Frontal cortex (tissue), 4 donors: ENCODE measurements around the gene SMURF1. TPM values are rescaled to one million over a fixed set of nuclear protein-coding genes. Genes with fewer than 3 reads are reported as not detected.
"Not testable (repeated sequence)": the region's sequence is repeated elsewhere in the genome, so short reads cannot be mapped to it uniquely, and the experiment has no call there.

Experiments used
- DNase-seq, 2 donors: peaks; one replicate each; pipeline ENCODE4 v3.0.0; 2012; ENCODE audit warnings: low spot score in 2 of 2
- FAIRE-seq: peaks from 2 replicates; lab custom pipeline; 2012; peaks lifted over from hg19 to GRCh38; lab: Jason Lieb, UNC
- total RNA-seq: library from RNA; depleted of rRNA; stranded (reverse); fragments of >200 nt; gene quantifications from one replicate; pipeline ENCODE4 v1.2.3, GENCODE V29; 2014
- donor health status: control.
- donor health status: control.
- donor health status: control.

The SMURF1 gene
- 23.2 TPM for total RNA-seq

DNA sequence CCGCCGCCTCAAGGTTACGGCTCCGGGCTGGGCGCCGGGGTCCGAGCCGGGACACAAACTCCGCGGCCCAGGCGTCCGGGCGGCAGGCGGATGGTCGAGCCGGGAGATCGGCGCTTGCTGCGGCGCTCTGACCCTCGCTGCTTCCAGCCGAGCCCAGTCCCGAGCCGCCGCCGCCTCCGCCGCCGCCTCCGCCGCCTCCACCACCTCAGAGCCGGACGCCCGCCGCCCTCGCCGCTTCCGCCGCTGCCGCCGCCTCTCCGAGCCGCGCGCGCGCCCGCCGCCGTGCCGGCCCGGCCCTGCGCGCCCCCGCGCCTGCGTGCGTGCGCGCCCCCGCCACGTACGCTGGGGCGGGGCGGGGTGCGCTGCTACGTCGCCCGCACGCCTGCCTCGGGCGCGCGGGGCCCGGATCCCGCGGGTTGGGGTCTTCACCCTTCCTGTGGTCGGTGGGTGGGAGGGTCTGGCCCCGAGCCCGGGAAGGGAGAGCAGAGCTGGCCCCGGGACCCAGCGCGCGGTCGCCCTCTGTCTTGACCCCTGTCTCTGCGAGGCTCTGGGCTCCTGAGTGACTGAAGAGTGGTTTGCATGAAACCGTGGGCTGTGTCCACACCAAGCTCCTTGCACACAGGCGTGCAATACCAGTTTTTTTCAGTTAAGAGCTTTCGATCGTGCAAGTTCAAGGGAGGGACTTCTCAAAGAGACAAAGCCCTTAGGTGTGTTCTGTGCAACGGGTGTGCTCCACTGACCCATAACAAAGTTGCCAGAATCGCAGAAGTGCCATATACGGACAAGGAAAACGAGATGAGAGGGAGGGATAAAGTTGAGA lies at the start of gene SMURF1:
Gene SMURF1 (minus strand): TSS at position 256 of the 820 bp plus-strand sequence. CDS start 328 bp downstream, outside the sequence.
- DNase-seq, result peak; percentile 67 to 82
- no peak for FAIRE-seq

DNA sequence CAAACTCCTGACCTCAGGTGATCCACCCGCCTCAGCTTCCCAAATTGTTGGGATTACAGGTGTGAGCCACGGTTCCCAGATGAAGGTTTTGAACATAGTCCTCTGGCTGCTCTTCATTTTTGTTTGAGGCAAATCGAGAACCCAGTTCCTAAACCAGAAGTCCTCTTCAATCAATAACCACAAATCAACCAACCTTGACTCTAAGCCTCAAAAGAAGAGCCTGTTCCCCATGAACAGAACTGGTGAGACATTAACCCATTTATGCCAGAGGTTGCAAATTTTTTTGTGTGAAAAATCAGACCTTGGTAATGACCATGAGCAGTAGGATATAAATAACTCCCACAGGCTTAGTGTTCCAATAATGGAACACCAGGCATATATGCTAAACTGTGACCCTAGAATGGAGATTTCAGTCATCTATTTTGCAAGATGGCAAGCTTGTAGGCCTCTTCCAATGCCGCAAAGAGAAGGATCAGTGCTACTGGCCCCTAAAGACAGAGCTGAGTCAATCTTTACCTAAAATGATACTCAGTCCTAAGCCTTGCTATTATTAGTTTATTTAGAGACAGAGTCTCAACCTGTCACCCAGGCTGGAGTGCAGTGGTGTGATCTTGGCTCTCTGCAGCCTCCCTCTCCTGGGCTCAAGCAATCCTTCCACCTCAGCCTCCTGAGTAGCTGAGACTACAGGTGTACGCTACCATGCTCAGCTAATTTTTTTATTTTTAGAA lies 48.1 kb upstream of the SMURF1 start:
- no peak for FAIRE-seq
- no peak for DNase-seq

- FAIRE-seq, result no peak
- no peak for DNase-seq
These were observed 46.6 kb upstream of the SMURF1 start for GRCh38 chr7:99190359-99191009.

- FAIRE-seq, result no peak
- no peak for DNase-seq
These were observed 45.3 kb upstream of the SMURF1 start for GRCh38 chr7:99189222-99189621.

DNA sequence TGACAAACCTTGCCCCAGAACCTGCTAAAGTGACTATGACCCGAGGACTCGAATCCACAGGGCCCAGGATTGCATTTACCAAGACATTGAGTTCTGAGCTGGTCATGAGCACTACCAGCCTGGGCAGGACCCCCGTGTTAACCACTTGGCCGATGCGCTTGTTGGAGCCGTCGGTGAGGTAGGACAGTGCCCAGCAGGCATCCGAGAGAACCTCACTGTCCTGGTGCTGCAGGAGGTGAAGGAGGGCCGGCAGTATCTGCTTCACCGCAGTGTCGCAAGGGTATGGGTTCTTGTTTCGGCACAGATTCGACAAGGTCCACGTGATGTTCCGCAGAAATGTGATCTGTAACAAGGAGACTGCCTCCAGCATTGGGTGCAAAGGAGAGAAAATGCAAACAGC lies 44.3 kb upstream of the SMURF1 start:
- DNase-seq (no peak), FAIRE-seq (no peak)

DNA sequence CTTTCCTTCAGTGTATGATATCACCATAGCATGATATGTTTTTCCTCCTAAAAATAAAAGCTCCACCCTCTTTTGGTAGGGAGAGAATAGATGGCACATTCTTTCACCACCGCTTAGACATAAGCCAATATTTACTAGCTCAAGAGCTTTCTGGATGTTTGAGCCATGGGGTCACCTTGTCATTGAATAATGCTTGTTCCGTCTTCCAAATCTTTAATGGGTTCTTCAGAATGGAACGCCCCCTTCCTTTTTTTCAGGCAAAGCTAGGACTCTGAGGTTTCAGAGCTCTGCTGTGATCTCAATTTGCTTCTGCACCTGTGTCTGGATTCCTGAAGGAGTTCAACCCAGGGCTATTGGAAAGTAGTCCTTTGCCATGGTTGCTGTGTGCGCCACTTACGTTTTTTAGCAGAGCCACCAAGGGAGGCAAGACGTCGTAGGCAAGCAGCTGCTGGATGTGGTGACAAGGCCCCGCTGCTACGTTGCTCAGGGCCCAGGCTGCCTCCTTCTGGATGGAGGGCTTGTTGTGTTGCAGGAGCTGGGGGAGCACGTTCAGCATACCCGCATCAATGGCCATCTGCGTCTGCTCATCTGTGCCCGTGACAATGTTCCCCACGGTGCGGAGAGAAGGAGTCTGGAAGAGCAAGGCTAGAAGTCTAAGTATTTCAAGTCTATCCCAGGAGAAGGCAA lies 40.8 kb upstream of the SMURF1 start:
- DNase-seq (no peak), FAIRE-seq (no peak)

- FAIRE-seq (no peak), DNase-seq (no peak)
These were observed 36.3 kb upstream of the SMURF1 start for GRCh38 chr7:99180067-99180650.

- FAIRE-seq (no peak), DNase-seq (no peak)
These were observed 33.3 kb upstream of the SMURF1 start for GRCh38 chr7:99177165-99177564.

GRCh38 chr7:99173787-99174186 lies 29.9 kb upstream of the SMURF1 start:
- FAIRE-seq (no peak), DNase-seq (no peak)

DNA sequence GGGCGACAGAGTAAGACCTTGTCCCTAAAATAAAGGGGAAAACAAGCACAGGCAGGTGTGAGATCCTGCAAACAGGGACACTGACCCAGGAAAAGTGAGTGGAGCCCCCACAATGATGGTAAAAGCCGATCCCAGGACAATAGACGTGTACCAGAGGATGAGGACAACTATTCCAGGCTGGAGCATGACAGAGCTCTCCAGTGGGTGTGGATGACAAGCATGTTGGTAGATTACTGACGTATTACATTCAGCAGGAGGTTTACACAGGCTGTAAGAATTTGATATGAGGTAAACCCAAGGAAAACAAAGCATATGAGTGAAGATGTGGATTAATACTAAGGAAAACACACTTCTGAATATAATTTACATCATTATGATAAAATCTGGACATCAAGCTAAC lies 27.8 kb upstream of the SMURF1 start:
- no peak for FAIRE-seq
- DNase-seq, result no peak

GRCh38 chr7:99170730-99171074 lies 26.8 kb upstream of the SMURF1 start:
- no peak for DNase-seq
- FAIRE-seq, result no peak

- no peak for FAIRE-seq
- DNase-seq, result no peak
These were observed 26.3 kb upstream of the SMURF1 start for GRCh38 chr7:99170065-99170729.

DNA sequence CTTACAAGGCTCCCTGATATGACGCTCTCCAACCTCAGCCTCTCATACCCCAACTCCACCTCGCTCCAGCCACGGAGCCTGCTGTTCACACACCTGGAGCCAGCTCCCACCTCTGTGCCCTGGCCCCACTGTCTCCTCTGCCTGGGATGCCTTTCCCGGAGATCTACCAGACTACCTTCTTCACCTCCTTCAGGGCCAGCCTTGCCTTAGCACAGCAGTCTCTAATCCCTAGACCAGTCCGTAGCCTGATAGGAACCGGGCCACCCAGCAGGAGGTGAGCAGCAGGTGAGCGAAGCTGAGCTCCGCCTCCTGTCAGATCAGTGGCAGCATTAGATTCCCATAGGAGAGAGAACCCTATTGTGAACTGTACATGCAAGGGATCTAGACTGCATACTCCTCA lies 23.2 kb upstream of the SMURF1 start:
- no peak for FAIRE-seq
- no peak for DNase-seq

- FAIRE-seq (no peak), DNase-seq (no peak)
These were observed 21.9 kb upstream of the SMURF1 start for GRCh38 chr7:99165816-99166215.

GRCh38 chr7:99163669-99164068 lies 19.8 kb upstream of the SMURF1 start:
- not testable (repeated sequence) for FAIRE-seq, DNase-seq

GRCh38 chr7:99156649-99157048 lies 12.7 kb upstream of the SMURF1 start:
- DNase-seq, result no peak
- FAIRE-seq, result no peak

GRCh38 chr7:99155211-99155610 lies 11.3 kb upstream of the SMURF1 start:
- FAIRE-seq (no peak), DNase-seq (no peak)

DNA sequence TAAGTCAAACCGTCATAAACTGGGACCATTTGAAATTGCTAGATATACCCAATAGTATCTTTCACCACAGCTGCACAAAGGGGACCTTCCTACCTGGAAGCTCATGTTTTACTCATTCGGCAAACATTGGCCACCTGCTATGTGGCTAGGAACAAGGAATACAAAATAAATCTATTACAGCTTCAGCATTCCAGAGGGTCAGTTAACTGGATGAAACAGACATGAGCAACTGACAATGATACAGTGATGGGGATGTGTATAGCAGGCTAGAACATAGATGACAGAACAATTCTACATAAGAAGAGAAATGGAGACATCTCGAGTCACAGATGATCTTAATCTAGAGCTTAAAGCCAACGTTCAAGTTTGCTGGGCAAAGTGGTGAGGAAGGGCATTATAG lies 3.1 kb upstream of the SMURF1 start:
- no peak for DNase-seq
- FAIRE-seq, result no peak

- DNase-seq (peak in 1 of 2 donors; percentile 73), FAIRE-seq (no peak)
These were observed 421 bp downstream of the SMURF1 start for GRCh38 chr7:99143521-99143852.
